GM13976 (cell line): Measurements from ENCODE around the gene CYB5R4.

Experiments used
- DNase-seq: peaks from one replicate; pipeline ENCODE4 v3.0.0; 2012; ENCODE audit warnings: low spot score
- in situ Hi-C: fragments of 300-500 bp; cut with MboI; formaldehyde crosslinking; loops from one replicate; pipeline ENCODE4 v1.12.0; 2022; ENCODE audit warnings: low sequenced_read_pairs, mixed read lengths, inconsistent platforms; ENCODE audit not compliant: unreplicated experiment
- TF ChIP-seq, protein P1 (sequence below): IDR thresholded peaks from 2 replicates; pipeline ENCODE4 v1.5.1; 2012; ENCODE audit warnings: borderline replicate concordance, mild to moderate bottlenecking; ENCODE audit not compliant: insufficient read depth; ENCODE audit errors: extremely low read depth, missing control alignments, control extremely low read depth

CYB5R4 gene

DNA sequence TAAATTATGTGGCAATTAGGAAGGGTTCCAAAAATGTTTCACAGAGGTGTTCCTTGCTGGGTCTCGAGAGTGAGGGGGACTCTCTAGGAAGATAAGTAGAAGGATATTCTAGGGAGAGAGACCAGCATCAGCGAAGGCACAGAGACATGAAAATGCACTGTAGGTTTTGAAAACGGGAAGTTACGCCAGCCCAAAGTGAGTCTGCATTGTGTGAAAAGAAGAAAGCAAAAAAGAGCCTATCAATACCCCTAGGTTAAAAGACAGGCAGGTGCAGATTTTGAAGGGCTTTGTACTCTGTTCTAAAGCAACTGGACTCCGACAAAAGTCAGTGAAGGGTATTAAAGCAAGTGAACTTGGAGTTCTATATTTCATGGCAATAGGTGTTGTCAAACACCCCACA lies 148.4 kb downstream of the CYB5R4 start:
- in situ Hi-C loops, result no loop called here
- TF ChIP-seq, protein P1, sequence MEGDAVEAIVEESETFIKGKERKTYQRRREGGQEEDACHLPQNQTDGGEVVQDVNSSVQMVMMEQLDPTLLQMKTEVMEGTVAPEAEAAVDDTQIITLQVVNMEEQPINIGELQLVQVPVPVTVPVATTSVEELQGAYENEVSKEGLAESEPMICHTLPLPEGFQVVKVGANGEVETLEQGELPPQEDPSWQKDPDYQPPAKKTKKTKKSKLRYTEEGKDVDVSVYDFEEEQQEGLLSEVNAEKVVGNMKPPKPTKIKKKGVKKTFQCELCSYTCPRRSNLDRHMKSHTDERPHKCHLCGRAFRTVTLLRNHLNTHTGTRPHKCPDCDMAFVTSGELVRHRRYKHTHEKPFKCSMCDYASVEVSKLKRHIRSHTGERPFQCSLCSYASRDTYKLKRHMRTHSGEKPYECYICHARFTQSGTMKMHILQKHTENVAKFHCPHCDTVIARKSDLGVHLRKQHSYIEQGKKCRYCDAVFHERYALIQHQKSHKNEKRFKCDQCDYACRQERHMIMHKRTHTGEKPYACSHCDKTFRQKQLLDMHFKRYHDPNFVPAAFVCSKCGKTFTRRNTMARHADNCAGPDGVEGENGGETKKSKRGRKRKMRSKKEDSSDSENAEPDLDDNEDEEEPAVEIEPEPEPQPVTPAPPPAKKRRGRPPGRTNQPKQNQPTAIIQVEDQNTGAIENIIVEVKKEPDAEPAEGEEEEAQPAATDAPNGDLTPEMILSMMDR, result no peak
- no peak for DNase-seq

DNA sequence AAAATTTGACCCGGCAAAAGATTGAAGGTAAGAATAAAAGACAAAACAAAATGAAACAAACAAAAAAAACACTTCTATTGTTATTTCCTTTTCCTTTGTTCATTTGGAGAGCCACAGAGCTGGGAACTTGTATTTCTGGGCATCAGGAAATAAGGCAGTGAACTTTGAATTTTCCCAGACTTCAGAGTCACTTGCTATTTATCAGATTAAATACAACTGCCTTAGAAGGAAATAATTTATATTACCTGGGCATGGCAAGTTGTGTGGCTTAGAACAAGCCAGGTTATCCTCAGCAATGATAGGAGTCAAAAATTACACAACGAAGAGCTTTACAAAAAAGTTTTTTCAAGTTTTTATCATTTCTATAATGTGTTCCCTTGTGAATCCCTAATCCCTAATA lies 153.9 kb downstream of the CYB5R4 start:
- TF ChIP-seq, protein P1, result no peak
- no peak for DNase-seq
- in situ Hi-C loops, result no loop called here

DNA sequence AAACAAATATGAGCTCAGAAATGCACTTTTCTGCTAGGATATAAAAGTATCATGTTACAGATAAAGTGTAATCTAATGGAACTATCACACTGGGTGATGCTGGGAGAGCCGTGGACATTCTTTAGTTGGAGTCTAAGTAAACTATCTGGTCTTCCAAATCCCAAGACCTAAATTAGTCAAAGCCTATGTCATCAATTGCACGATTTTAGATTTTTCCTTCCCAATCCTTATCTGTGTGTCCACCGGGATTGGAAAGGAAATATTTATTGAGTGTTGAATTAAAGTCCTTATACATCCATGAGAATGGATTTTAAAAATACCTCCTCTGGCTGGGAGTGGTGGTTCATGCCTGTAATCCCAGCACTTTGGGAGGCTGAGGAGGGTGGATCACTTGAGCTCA lies 154.4 kb downstream of the CYB5R4 start:
- TF ChIP-seq, protein P1, result no peak
- no peak for DNase-seq
- in situ Hi-C loops, result no loop called here

DNA sequence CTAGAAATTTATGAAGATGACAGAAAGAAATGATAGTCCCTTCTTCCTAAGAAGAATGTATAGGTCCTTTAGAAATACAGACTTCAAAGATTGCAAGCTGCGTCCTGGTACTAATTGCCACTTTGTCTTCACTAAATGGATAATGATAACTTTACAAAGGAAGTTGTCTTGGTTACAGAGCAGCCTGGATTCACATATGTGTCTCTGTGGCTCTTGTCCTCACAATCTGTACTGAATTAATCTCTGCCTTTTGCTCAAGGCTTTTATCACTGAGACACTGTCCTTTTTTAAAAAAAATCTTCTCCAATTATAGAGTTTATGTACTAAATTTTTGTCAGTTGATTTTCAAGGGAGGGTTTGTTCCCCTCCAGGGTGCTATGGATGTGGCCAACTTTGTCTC lies 156.5 kb downstream of the CYB5R4 start:
- no peak for DNase-seq
- TF ChIP-seq, protein P1, result no peak
- in situ Hi-C loops, result no loop called here
